Subcutaneous adipose tissue (tissue), 4 donors: ENCODE measurements around the gene SNAI1. TPM values are rescaled to one million over a fixed set of nuclear protein-coding genes. Genes with fewer than 3 reads are reported as not detected.

Experiments
- CTCF ChIP-seq: fragments of 450-650 bp; IDR thresholded peaks from one replicate; pipeline ENCODE4 v1.5.1; 2016; ENCODE audit warnings: low read depth, mild to moderate bottlenecking, control low read depth, antibody characterized with exemption, moderate library complexity
- total RNA-seq, 4 donors: library from RNA; depleted of rRNA; stranded (reverse); fragments of >200 nt; gene quantifications; one replicate each; pipeline ENCODE4 v1.1.0, GENCODE V29; 2016

The SNAI1 gene
- total RNA-seq, 4 donors from 2014 or later: 1.2 to 5.5 (median 4.2) TPM

DNA sequence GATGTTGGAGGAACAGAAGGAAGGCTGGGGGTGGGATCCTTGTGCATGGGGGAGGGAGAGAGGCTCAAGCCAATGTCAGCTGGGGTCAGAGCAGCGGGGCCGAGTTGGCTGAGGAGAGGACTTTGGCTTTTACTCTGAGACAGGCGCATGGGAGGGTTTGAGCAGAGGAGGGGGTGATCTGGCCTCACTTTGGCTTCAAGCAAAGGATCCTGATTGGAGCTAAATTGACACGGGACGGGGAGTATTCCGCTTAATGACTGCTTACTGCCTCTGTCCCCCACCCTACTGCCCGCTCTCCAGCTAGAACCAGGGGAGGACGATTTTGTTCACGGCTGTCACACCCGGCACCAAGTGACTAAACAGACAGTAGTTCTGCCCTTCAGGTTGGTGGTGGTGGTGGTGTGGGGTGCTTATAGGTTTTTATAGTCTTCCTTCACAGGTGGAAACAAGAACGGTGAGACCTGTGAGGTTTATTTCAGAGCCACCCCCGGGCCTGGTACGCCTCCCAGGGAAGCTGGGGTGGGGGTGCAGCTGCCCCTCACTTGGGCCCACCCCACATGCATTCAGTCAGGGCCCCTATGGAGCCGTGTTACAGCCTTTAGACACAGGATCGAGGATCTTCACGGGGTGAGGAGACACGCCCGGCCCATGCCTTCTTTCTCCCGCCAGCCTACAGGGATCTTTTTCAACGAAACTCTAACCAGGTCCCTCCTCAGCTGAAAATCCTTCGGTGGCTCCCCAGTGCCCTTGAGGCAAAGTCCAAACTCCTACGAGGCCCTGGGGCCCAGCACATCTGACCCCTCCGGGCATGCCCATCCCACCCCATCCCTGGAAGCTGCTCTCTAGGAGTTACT, 1.3 kb upstream of the SNAI1 start:
- TF ChIP-seq CTCF: no peak

- TF ChIP-seq CTCF: no peak
These were observed 771 bp upstream of the SNAI1 start for GRCh38 chr20:49982072-49982345.

GRCh38 chr20:49983123-49983847, 505 bp downstream of the SNAI1 start:
- TF ChIP-seq CTCF: no peak

- no peak for TF ChIP-seq CTCF
These were observed 1.1 kb downstream of the SNAI1 start for GRCh38 chr20:49983848-49984408.

DNA sequence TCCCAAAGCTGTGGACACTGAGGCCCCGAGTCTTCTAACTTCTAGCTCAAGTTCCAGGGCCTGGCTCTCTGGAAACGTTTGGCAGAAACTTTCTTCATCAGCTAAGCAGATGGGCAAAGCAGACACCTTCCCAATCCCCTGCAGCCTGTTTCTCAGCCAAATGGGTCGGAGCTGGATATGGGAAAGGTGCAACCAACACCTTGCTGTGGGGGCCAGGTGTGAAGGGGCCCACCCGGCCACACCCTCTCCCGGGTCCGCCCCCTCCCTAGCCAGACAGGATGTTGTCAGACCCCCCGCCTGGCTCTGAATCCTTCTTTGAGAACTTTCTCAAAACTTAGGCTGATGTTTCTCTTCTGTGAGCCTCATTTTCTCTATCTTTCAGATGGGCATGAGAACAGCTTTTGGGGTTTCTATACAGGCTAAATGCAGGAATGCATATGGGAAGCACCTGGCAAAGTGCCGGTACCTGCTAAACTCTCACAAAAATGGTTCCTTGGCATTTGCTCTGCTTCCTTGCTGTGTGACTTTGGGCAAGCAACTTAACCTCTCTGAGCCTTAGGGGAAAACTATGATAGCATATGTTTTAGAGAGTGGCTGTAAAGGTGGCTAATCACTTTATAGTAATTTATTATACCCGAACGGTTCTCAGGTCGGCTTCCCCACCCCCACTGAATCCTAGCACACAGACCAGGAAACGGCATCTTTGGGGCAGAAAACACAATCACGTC, 1.8 kb downstream of the SNAI1 start:
- TF ChIP-seq CTCF: no peak

DNA sequence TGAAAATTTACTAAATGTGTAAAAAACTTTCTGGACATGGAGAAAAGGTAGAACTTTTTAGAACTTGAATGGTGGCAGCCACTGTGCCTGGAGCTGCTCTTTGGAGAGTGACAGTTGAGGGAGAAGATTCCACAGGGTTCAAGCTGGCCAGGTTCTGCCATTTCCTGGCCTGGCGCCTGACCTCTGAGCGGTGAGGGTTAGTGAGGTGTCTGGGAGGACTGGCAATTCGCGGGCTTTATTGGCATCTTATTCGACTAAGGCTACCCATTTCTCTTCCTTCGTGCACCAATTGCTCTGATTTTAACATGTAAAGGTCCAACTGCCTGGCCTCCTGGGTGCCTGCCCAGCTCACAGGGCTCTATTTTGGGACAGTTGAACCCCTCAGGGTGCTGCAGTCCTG, 2.4 kb downstream of the SNAI1 start:
- TF ChIP-seq CTCF: no peak

- no peak for TF ChIP-seq CTCF
These were observed 2.8 kb downstream of the SNAI1 start for GRCh38 chr20:49985617-49986016.
